H1 (cell line): ENCODE data around the gene TMPRSS3. TPM values are rescaled to one million over a fixed set of nuclear protein-coding genes. Genes with fewer than 3 reads are reported as not detected.

Source experiments
- CTCF ChIA-PET: fragments of 300-600 bp; sonication (Branson Sonifier 250); formaldehyde crosslinking; loops from one replicate; lab custom pipeline; 2021; ENCODE audit not compliant: partially characterized antibody; lab: Charles Lee
- POLR2A ChIA-PET: fragments of 300-600 bp; sonication (Branson Sonifier 250); formaldehyde crosslinking; loops from one replicate; lab custom pipeline; 2021; ENCODE audit warnings: inconsistent platforms; ENCODE audit not compliant: partially characterized antibody; lab: Charles Lee
- DNase-seq, 2 experiments: peaks; one replicate each; pipeline versions ENCODE4 v3.0.0 to v3.0.0-alpha.2; 2010 to 2022; ENCODE audit warnings: low spot score in 2 of 2, low read depth in 1 of 2, mixed read lengths in 1 of 2
- FAIRE-seq: peaks from 2 replicates; lab custom pipeline; 2011; peaks lifted over from hg19 to GRCh38; lab: Jason Lieb, UNC
- H2AFZ ChIP-seq: 2 replicates; pipeline ENCODE4 v1.8.1; 2012; ENCODE audit warnings: low read length, inconsistent platforms
- H2AK5ac ChIP-seq: 2 replicates; pipeline ENCODE4 v1.6.1; 2013; ENCODE audit warnings: low read depth, low read length
- H2BK120ac ChIP-seq: replicated peaks from 2 replicates; pipeline ENCODE3; 2013; ENCODE audit warnings: low read depth, low read length, inconsistent platforms
- H2BK12ac ChIP-seq: 2 replicates; pipeline ENCODE4 v1.6.1; 2013; ENCODE audit warnings: low read depth, low read length
- H2BK15ac ChIP-seq: 2 replicates; pipeline ENCODE4 v1.6.1; 2013; ENCODE audit warnings: low read length
- H2BK20ac ChIP-seq: 2 replicates; pipeline ENCODE4 v1.6.1; 2013; ENCODE audit warnings: low read length
- H2BK5ac ChIP-seq: 2 replicates; pipeline ENCODE4 v1.6.1; 2013; ENCODE audit warnings: low read depth, low read length
- H3K14ac ChIP-seq: 2 replicates; pipeline ENCODE4 v1.6.1; 2013; ENCODE audit warnings: inconsistent platforms; ENCODE audit not compliant: insufficient read length
- H3K18ac ChIP-seq: 2 replicates; pipeline ENCODE4 v1.6.1; 2013; ENCODE audit warnings: low read length; ENCODE audit errors: extremely low read depth
- H3K23ac ChIP-seq: 2 replicates; pipeline ENCODE4 v1.6.1; 2013; ENCODE audit warnings: inconsistent platforms; ENCODE audit not compliant: insufficient read length
- H3K23me2 ChIP-seq: 2 replicates; pipeline ENCODE4 v1.6.1; 2013; ENCODE audit warnings: low read depth, low read length
- H3K27ac ChIP-seq: 2 replicates; pipeline ENCODE4 v1.6.1; 2011; ENCODE audit warnings: low read depth, low read length, inconsistent platforms
- H3K27me3 ChIP-seq, 4 experiments: replicated peaks in 1 of 4; 1 replicate in 1 of 4; 2 replicates in 3 of 4; pipeline versions ENCODE4 v1.6.1 to v1.8.1; 2011 to 2013; ENCODE audit warnings: low read length in 3 of 4, mild to moderate bottlenecking in 3 of 4, inconsistent platforms in 2 of 4, mixed read lengths in 2 of 4, moderate library complexity in 1 of 4; ENCODE audit not compliant: control insufficient read depth in 3 of 4, insufficient read depth in 3 of 4; ENCODE audit errors: extremely low read depth in 1 of 4
- H3K36me3 ChIP-seq, 4 experiments: 2 replicates each; pipeline versions ENCODE4 v1.6.1 to v1.8.1; 2011 to 2013; ENCODE audit warnings: mild to moderate bottlenecking in 4 of 4, low read length in 3 of 4, moderate library complexity in 2 of 4, control low read depth in 1 of 4, inconsistent platforms in 1 of 4; ENCODE audit not compliant: insufficient read depth in 4 of 4, control insufficient read depth in 2 of 4
- H3K4ac ChIP-seq: replicated peaks from 2 replicates; pipeline ENCODE3; 2013; ENCODE audit warnings: low read length, low read depth, mixed read lengths, inconsistent platforms; ENCODE audit not compliant: insufficient read length
- H3K4me1 ChIP-seq, 4 experiments: replicated peaks in 1 of 4; 1 replicate in 1 of 4; 2 replicates in 3 of 4; pipeline versions ENCODE4 v1.6.1 to v1.8.1; 2011 to 2013; ENCODE audit warnings: low read length in 3 of 4, inconsistent platforms in 2 of 4, mixed read lengths in 1 of 4; ENCODE audit not compliant: insufficient read depth in 4 of 4, control insufficient read depth in 3 of 4
- H3K4me2 ChIP-seq, 2 experiments: 2 replicates each; pipeline versions ENCODE4 v1.6.1 to v1.8.1; 2011 to 2013; ENCODE audit warnings: low read depth in 2 of 2, low read length in 2 of 2, control low read depth in 1 of 2, inconsistent platforms in 1 of 2, mild to moderate bottlenecking in 1 of 2; ENCODE audit not compliant: insufficient read depth in 1 of 2
- H3K4me3 ChIP-seq, 4 experiments: fragments of 200-600, 300-600 bp in 1 of 4; sonication (generic), shearing (Covaris generic), sonication (Bioruptor Twin) in 1 of 4; 2 replicates each; pipeline versions ENCODE4 v1.5.1 to v1.8.1; 2011 to 2016; ENCODE audit warnings: low read length in 4 of 4, low read depth in 3 of 4, control low read depth in 2 of 4, inconsistent platforms in 2 of 4, mild to moderate bottlenecking in 2 of 4, mixed read lengths in 1 of 4, moderate library complexity in 1 of 4; ENCODE audit not compliant: insufficient read depth in 2 of 4; ENCODE audit errors: extremely low read depth in 1 of 4
- H3K56ac ChIP-seq: replicated peaks from 2 replicates; pipeline ENCODE3; 2013; ENCODE audit warnings: low read depth, mild to moderate bottlenecking, mixed read lengths, low read length, inconsistent platforms; ENCODE audit not compliant: insufficient read length
- H3K79me1 ChIP-seq: 2 replicates; pipeline ENCODE4 v1.6.1; 2013; ENCODE audit warnings: low read depth, low read length, control low read depth
- H3K79me2 ChIP-seq, 2 experiments: 2 replicates each; pipeline versions ENCODE4 v1.6.1 to v1.8.1; 2012 to 2013; ENCODE audit warnings: low read length in 2 of 2, mild to moderate bottlenecking in 2 of 2, inconsistent platforms in 1 of 2; ENCODE audit not compliant: insufficient read depth in 2 of 2, control insufficient read depth in 1 of 2
- H3K9ac ChIP-seq, 4 experiments: replicated peaks in 1 of 4; 1 replicate in 1 of 4; 2 replicates in 3 of 4; pipeline versions ENCODE4 v1.6.1 to v1.8.1; 2011 to 2013; ENCODE audit warnings: low read depth in 3 of 4, low read length in 3 of 4, control low read depth in 2 of 4, mild to moderate bottlenecking in 2 of 4, moderate library complexity in 2 of 4, inconsistent platforms in 1 of 4; ENCODE audit errors: extremely low read depth in 1 of 4
- H3K9me3 ChIP-seq, 2 experiments: 2 replicates each; pipeline versions ENCODE4 v1.6.1 to v1.8.1; 2012 to 2013; ENCODE audit warnings: mild to moderate bottlenecking in 2 of 2, moderate library complexity in 2 of 2, control low read depth in 1 of 2, inconsistent platforms in 1 of 2, low read depth in 1 of 2, low read length in 1 of 2, mixed read lengths in 1 of 2; ENCODE audit not compliant: insufficient read depth in 2 of 2
- H4K20me1 ChIP-seq, 2 experiments: replicated peaks in 1 of 2; 2 replicates each; pipeline versions ENCODE3 to v1.8.1; 2011 to 2013; ENCODE audit warnings: inconsistent platforms in 2 of 2, low read length in 2 of 2, mild to moderate bottlenecking in 1 of 2; ENCODE audit not compliant: insufficient read depth in 2 of 2, control insufficient read depth in 1 of 2
- H4K5ac ChIP-seq: 2 replicates; pipeline ENCODE4 v1.6.1; 2013; ENCODE audit warnings: low read length, low read depth, mixed read lengths, inconsistent platforms; ENCODE audit not compliant: insufficient read length
- H4K8ac ChIP-seq: 2 replicates; pipeline ENCODE4 v1.8.0; 2013; ENCODE audit warnings: mild to moderate bottlenecking, moderate library complexity, low read length, inconsistent platforms; ENCODE audit not compliant: insufficient read depth; ENCODE audit errors: extremely low read depth
- H4K91ac ChIP-seq: replicated peaks from 2 replicates; pipeline ENCODE3; 2013; ENCODE audit warnings: low read length, mixed read lengths, inconsistent platforms; ENCODE audit not compliant: insufficient read length
- ASH2L ChIP-seq: fragments of 200-600, 300-600 bp; sonication (generic); IDR thresholded peaks from one replicate; pipeline ENCODE4 v1.7.1; 2017; ENCODE audit warnings: low read length
- CBX8 ChIP-seq: fragments of 300-800, 300-1000 bp; sonication (generic); IDR thresholded peaks from 2 replicates; pipeline ENCODE4 v1.7.1; 2016; ENCODE audit warnings: low read depth, low read length, borderline replicate concordance
- CHD1 ChIP-seq: IDR thresholded peaks from 2 replicates; pipeline ENCODE4 v1.6.1; 2012; ENCODE audit warnings: low read depth, low read length, improper control_type of control experiment
- GTF2F1 ChIP-seq: IDR thresholded peaks from 2 replicates; pipeline ENCODE4 v1.6.1; 2012; ENCODE audit warnings: low read depth, low read length, improper control_type of control experiment, borderline replicate concordance
- KDM1A ChIP-seq: fragments of 200-600, 300-600 bp; sonication (generic); IDR thresholded peaks from 2 replicates; pipeline ENCODE4 v1.7.1; 2016; ENCODE audit warnings: mild to moderate bottlenecking, low read length, borderline replicate concordance
- KDM5A ChIP-seq: fragments of 200-600 bp; IDR thresholded peaks from 2 replicates; pipeline ENCODE4 v1.7.1; 2012; ENCODE audit warnings: mild to moderate bottlenecking, low read length, inconsistent platforms, mixed read lengths
- POU5F1 ChIP-seq: IDR thresholded peaks from 2 replicates; pipeline ENCODE4 v1.6.1; 2011; ENCODE audit warnings: low read depth, mild to moderate bottlenecking, low read length, moderate library complexity
- RNF2 ChIP-seq: fragments of 200-900, 300-1000 bp; sonication (generic); IDR thresholded peaks from 2 replicates; pipeline ENCODE4 v1.7.1; 2016; ENCODE audit warnings: borderline replicate concordance, low read depth, mild to moderate bottlenecking, antibody characterized with exemption, low read length; ENCODE audit not compliant: poor library complexity, severe bottlenecking; ENCODE audit errors: missing control alignments
- SIRT6 ChIP-seq: IDR thresholded peaks from one replicate; pipeline ENCODE4 v1.7.1; 2012; ENCODE audit warnings: low read length, inconsistent platforms
- SUZ12 ChIP-seq: fragments of 200-600 bp; sonication (generic); IDR thresholded peaks from 2 replicates; pipeline ENCODE4 v1.6.1; 2012; ENCODE audit warnings: mild to moderate bottlenecking, inconsistent platforms, low read length, moderate library complexity, mixed read lengths
- TAF7 ChIP-seq: optimal IDR thresholded peaks from 2 replicates; pipeline ENCODE3; 2011; ENCODE audit warnings: low read depth, mild to moderate bottlenecking, inconsistent platforms, low read length, moderate library complexity, borderline replicate concordance
- TBP ChIP-seq: IDR thresholded peaks from 2 replicates; pipeline ENCODE4 v1.6.1; 2011; ENCODE audit warnings: low read depth, low read length, improper control_type of control experiment
- YY1 ChIP-seq: IDR thresholded peaks from 2 replicates; pipeline ENCODE4 v1.6.1; 2011; ENCODE audit warnings: low read depth, mild to moderate bottlenecking, low read length
- WGBS, 2 experiments: shearing (Covaris generic) in 1 of 2; methylation state at CpG; one replicate each; pipeline versions ENCODE4 v1.1.6 to v1.1.7; 2013 to 2015; ENCODE audit warnings: low lambda C conversion rate in 2 of 2, mixed read lengths in 2 of 2, inconsistent platforms in 1 of 2, low coverage in 1 of 2, missing lambda C conversion rate in 1 of 2; ENCODE audit not compliant: insufficient replicate concordance in 2 of 2, insufficient coverage in 1 of 2, insufficient read length in 1 of 2; ENCODE audit errors: extremely low coverage in 1 of 2, missing lambda C conversion rate in 1 of 2; 5-methylcytosine and 5-hydroxymethylcytosine counted together
- polyA plus RNA-seq, 7 experiments: library from polyadenylated mRNA; depleted of rRNA in 3 of 7; stranded (reverse) in 5 of 7; unstranded in 2 of 7; fragments of >200 nt in 5 of 7; fragments of 200-250 nt in 2 of 7; gene quantifications; 1 replicate in 5 of 7; 2 replicates in 1 of 7; 4 replicates in 1 of 7; pipeline versions ENCODE4 v1.2.1 to v1.2.3, GENCODE V29; 2011 to 2013; ENCODE audit warnings: missing spikeins in 2 of 7, mixed read lengths in 2 of 7
- total RNA-seq: library from RNA; stranded (reverse); fragmentation: NEBNext Ultra II Directional; extraction: Animal tissue kit (Norgen Biotek cat#: 25700); gene quantifications from 2 replicates; pipeline ENCODE4 v1.2.1, GENCODE V29; 2021
- TF ChIP-seq, protein P1 (sequence below): IDR thresholded peaks from 2 replicates; pipeline ENCODE4 v1.6.1; 2012; ENCODE audit warnings: inconsistent platforms

TMPRSS3 gene
- total and polyA plus RNA-seq, 2 of the 8 experiments (the other 6 are each of a cell fraction or from before 2014, with no cell fraction given) = 0.38 TPM; not detected in 1

GRCh38 chr21:42424914-42425541 lies 29.2 kb upstream of the TMPRSS3 start:
- H3K79me2 ChIP-seq = no peaks in the 10 kb centered on the region
- ChIA-PET POLR2A (no interaction called here), CTCF (interaction anchor here (1.2 to 2.6 kb wide), 3 partner anchors 11 to 110 kb away, joined by 3 to 8 read pairs (median 5); partner anchors contain the start of gene TFF3)
- no peak overlapping the region for H4K8ac ChIP-seq
- no peak overlapping the region for H2BK120ac ChIP-seq
- H2BK5ac ChIP-seq = no peak overlapping the region
- H3K27me3 ChIP-seq = no peaks in the 10 kb centered on the region; a peak in 1 of 7 replicates
- H4K20me1 ChIP-seq = no peaks in the 10 kb centered on the region
- no peaks in the 10 kb centered on the region for H3K4me1 ChIP-seq
- H3K4ac ChIP-seq = no peak overlapping the region
- no peak for FAIRE-seq
- H3K79me1 ChIP-seq = no peaks in the 10 kb centered on the region
- no peak overlapping the region for H4K91ac ChIP-seq
- H3K23ac ChIP-seq = no peak overlapping the region
- H3K9me3 ChIP-seq = 0 out of 4 replicates have a peak, but pooled peaks cover 0 to 2% of the 10 kb centered on the region in 2 experiments
- no peak overlapping the region for H2AK5ac ChIP-seq
- H3K4me2 ChIP-seq = no peak overlapping the region
- no peak overlapping the region for H2BK20ac ChIP-seq
- no peak overlapping the region for H3K18ac ChIP-seq
- H3K4me3 ChIP-seq = no peak overlapping the region
- H2AFZ ChIP-seq = no peak overlapping the region
- H4K5ac ChIP-seq = no peak overlapping the region
- no peak overlapping the region for H2BK15ac ChIP-seq
- H3K36me3 ChIP-seq = no peaks in the 10 kb centered on the region
- H3K14ac ChIP-seq = no peak overlapping the region
- no peak overlapping the region for H3K27ac ChIP-seq
- no peak overlapping the region for H3K9ac ChIP-seq
- 86% methylated on average over 12 of the region's 12 CpGs; no CpG with 5 or more reads in 1 of the 2 experiments for WGBS, 2 experiments
- no peaks in the 10 kb centered on the region for H3K23me2 ChIP-seq
- DNase-seq = no peak
- no peak overlapping the region for H2BK12ac ChIP-seq
- H3K56ac ChIP-seq = no peak overlapping the region
- TF ChIP-seq ASH2L (no peak), CBX8 (no peak), YY1 (no peak), CHD1 (no peak), SUZ12 (no peak), SIRT6 (no peak), RNF2 (no peak), KDM5A (no peak), GTF2F1 (no peak), KDM1A (no peak), TAF7 (no peak), TBP (no peak), POU5F1 (no peak)
- TF ChIP-seq, protein P1, sequence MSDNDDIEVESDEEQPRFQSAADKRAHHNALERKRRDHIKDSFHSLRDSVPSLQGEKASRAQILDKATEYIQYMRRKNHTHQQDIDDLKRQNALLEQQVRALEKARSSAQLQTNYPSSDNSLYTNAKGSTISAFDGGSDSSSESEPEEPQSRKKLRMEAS = no peak
